H9 (cell line): ENCODE results near the gene PTPN3. TPM values are rescaled to one million over a fixed set of nuclear protein-coding genes. Genes with fewer than 3 reads are reported as not detected.

Experiments
- DNase-seq: peaks from one replicate; pipeline ENCODE4 v3.0.0-alpha.2; 2017
- H2AFZ ChIP-seq: one replicate; pipeline ENCODE4 v1.6.1; 2013; ENCODE audit warnings: mild to moderate bottlenecking, low read length, control low read depth, moderate library complexity
- H2AK5ac ChIP-seq: 2 replicates; pipeline ENCODE4 v1.6.1; 2013; ENCODE audit warnings: low read length, control low read depth, mixed read lengths; ENCODE audit not compliant: insufficient read length
- H2BK120ac ChIP-seq: one replicate; pipeline ENCODE4 v1.6.1; 2013; ENCODE audit warnings: low read depth, mild to moderate bottlenecking, low read length, control low read depth, inconsistent platforms; ENCODE audit not compliant: poor library complexity, severe bottlenecking
- H2BK12ac ChIP-seq: 2 replicates; pipeline ENCODE4 v1.6.1; 2013; ENCODE audit warnings: low read length, control low read depth, mixed read lengths, low read depth; ENCODE audit not compliant: insufficient read length
- H2BK15ac ChIP-seq: 2 replicates; pipeline ENCODE4 v1.6.1; 2013; ENCODE audit warnings: low read depth, low read length, control low read depth
- H2BK20ac ChIP-seq: one replicate; pipeline ENCODE4 v1.6.1; 2013; ENCODE audit warnings: low read depth, mild to moderate bottlenecking, low read length, control low read depth, inconsistent platforms; ENCODE audit not compliant: poor library complexity, severe bottlenecking
- H2BK5ac ChIP-seq: 2 replicates; pipeline ENCODE4 v1.6.1; 2013; ENCODE audit warnings: low read length, control low read depth, mixed read lengths; ENCODE audit not compliant: insufficient read length
- H3K14ac ChIP-seq: 2 replicates; pipeline ENCODE4 v1.6.1; 2013; ENCODE audit warnings: low read length, control low read depth; ENCODE audit not compliant: insufficient read depth
- H3K18ac ChIP-seq: 2 replicates; pipeline ENCODE4 v1.6.1; 2013; ENCODE audit warnings: low read depth, mild to moderate bottlenecking, mixed read lengths, low read length, control low read depth; ENCODE audit not compliant: insufficient read length
- H3K23ac ChIP-seq: 2 replicates; pipeline ENCODE4 v1.6.1; 2013; ENCODE audit warnings: low read length, control low read depth, mixed read lengths, low read depth; ENCODE audit not compliant: insufficient read length
- H3K23me2 ChIP-seq: 2 replicates; pipeline ENCODE4 v1.6.1; 2013; ENCODE audit warnings: low read depth, mild to moderate bottlenecking, mixed read lengths, low read length, control low read depth; ENCODE audit not compliant: insufficient read length, poor library complexity, severe bottlenecking
- H3K27ac ChIP-seq: 2 replicates; pipeline ENCODE4 v1.5.1; 2013; ENCODE audit warnings: low read length, control low read depth, mixed read lengths, low read depth; ENCODE audit not compliant: insufficient read length
- H3K27me3 ChIP-seq: 2 replicates; pipeline ENCODE4 v1.6.1; 2013; ENCODE audit warnings: low read length, control low read depth, inconsistent platforms; ENCODE audit not compliant: insufficient read depth
- H3K4ac ChIP-seq: 2 replicates; pipeline ENCODE4 v1.6.1; 2013; ENCODE audit warnings: low read depth, mild to moderate bottlenecking, control low read depth, inconsistent platforms, low read length, moderate library complexity
- H3K4me1 ChIP-seq: 2 replicates; pipeline ENCODE4 v1.6.1; 2013; ENCODE audit warnings: low read length, control low read depth, inconsistent platforms; ENCODE audit not compliant: insufficient read depth
- H3K4me2 ChIP-seq: 2 replicates; pipeline ENCODE4 v1.6.1; 2013; ENCODE audit warnings: low read length, control low read depth, mixed read lengths; ENCODE audit not compliant: insufficient read length, insufficient read depth
- H3K56ac ChIP-seq: 2 replicates; pipeline ENCODE4 v1.6.1; 2013; ENCODE audit warnings: low read depth, mild to moderate bottlenecking, mixed read lengths, low read length, control low read depth; ENCODE audit not compliant: insufficient read length
- H3K79me1 ChIP-seq: 2 replicates; pipeline ENCODE4 v1.6.1; 2013; ENCODE audit warnings: low read depth, mild to moderate bottlenecking, moderate library complexity, low read length, control low read depth, inconsistent platforms; ENCODE audit not compliant: insufficient read depth, poor library complexity, severe bottlenecking
- H3K79me2 ChIP-seq: 2 replicates; pipeline ENCODE4 v1.6.1; 2013; ENCODE audit warnings: low read length, control low read depth, inconsistent platforms; ENCODE audit not compliant: insufficient read depth
- H3K9ac ChIP-seq: 2 replicates; pipeline ENCODE4 v1.6.1; 2013; ENCODE audit warnings: low read length, control low read depth, mixed read lengths; ENCODE audit not compliant: insufficient read length; ENCODE audit errors: extremely low read depth
- H3K9me3 ChIP-seq: one replicate; pipeline ENCODE4 v1.6.1; 2013; ENCODE audit warnings: low read depth, low read length, inconsistent platforms; ENCODE audit not compliant: control insufficient read depth
- H3T11ph ChIP-seq: one replicate; pipeline ENCODE4 v1.6.1; 2013; ENCODE audit warnings: mild to moderate bottlenecking, low read length, control low read depth, inconsistent platforms
- H4K20me1 ChIP-seq: one replicate; pipeline ENCODE4 v1.6.1; 2013; ENCODE audit not compliant: control insufficient read depth, insufficient read length, insufficient read depth
- H4K5ac ChIP-seq: 2 replicates; pipeline ENCODE4 v1.6.1; 2013; ENCODE audit warnings: low read depth, mild to moderate bottlenecking, mixed read lengths, low read length, control low read depth; ENCODE audit not compliant: insufficient read length
- H4K8ac ChIP-seq: replicated peaks from 2 replicates; pipeline ENCODE4 v1.6.1; 2013; ENCODE audit warnings: low read length, control low read depth, mixed read lengths, low read depth; ENCODE audit not compliant: insufficient read length
- H4K91ac ChIP-seq: 2 replicates; pipeline ENCODE4 v1.6.1; 2013; ENCODE audit warnings: low read depth, mild to moderate bottlenecking, moderate library complexity, mixed read lengths, low read length, control low read depth; ENCODE audit not compliant: insufficient read length
- H3K27ac Mint-ChIP-seq, 3 experiments: 2 replicates in 2 of 3; 3 replicates in 1 of 3; pipeline ENCODE4 v1.8.0; 2020 to 2021; ENCODE audit warnings: mixed read lengths in 3 of 3, mild to moderate bottlenecking in 1 of 3, moderate library complexity in 1 of 3
- H3K27me3 Mint-ChIP-seq: 2 replicates; pipeline ENCODE4 v1.8.0; 2021; ENCODE audit warnings: low read depth, mild to moderate bottlenecking, moderate library complexity, mixed read lengths
- H3K36me3 Mint-ChIP-seq, 3 experiments: 2 replicates in 2 of 3; 3 replicates in 1 of 3; pipeline ENCODE4 v1.8.0; 2020 to 2021; ENCODE audit warnings: low read depth in 3 of 3, mixed read lengths in 3 of 3; ENCODE audit not compliant: insufficient read depth in 1 of 3
- H3K4me1 Mint-ChIP-seq, 2 experiments: 2 replicates each; pipeline ENCODE4 v1.8.0; 2020; ENCODE audit warnings: mixed read lengths in 2 of 2
- H3K4me3 Mint-ChIP-seq, 2 experiments: 2 replicates in 1 of 2; 3 replicates in 1 of 2; pipeline ENCODE4 v1.8.0; 2020 to 2021; ENCODE audit warnings: mild to moderate bottlenecking in 2 of 2, mixed read lengths in 2 of 2, moderate library complexity in 1 of 2
- H3K9me3 Mint-ChIP-seq, 2 experiments: 2 replicates in 1 of 2; 3 replicates in 1 of 2; pipeline ENCODE4 v1.8.0; 2020; ENCODE audit warnings: mild to moderate bottlenecking in 2 of 2, mixed read lengths in 2 of 2, moderate library complexity in 1 of 2
- WGBS: extraction: QIAGEN DNeasy Blood & Tissue Kit; methylation state at CpG from one replicate; pipeline ENCODE4 v1.1.7; 2013; ENCODE audit warnings: missing lambda C conversion rate, low lambda C conversion rate, mixed read lengths; ENCODE audit not compliant: insufficient read length; ENCODE audit errors: extremely low coverage; 5-methylcytosine and 5-hydroxymethylcytosine counted together
- total RNA-seq: library from RNA; stranded (reverse); gene quantifications from 2 replicates; pipeline ENCODE4 v1.2.1, GENCODE V29; 2021
- TF ChIP-seq, protein P1 (sequence below): fragments of 200-600 bp; sonication (generic); conservative IDR thresholded peaks from 3 replicates; pipeline ENCODE4 v1.8.0; 2021; ENCODE audit warnings: antibody characterized with exemption, mild to moderate bottlenecking

The PTPN3 gene
- total RNA-seq, 1 experiment from 2014 or later, result 2.6 TPM

DNA sequence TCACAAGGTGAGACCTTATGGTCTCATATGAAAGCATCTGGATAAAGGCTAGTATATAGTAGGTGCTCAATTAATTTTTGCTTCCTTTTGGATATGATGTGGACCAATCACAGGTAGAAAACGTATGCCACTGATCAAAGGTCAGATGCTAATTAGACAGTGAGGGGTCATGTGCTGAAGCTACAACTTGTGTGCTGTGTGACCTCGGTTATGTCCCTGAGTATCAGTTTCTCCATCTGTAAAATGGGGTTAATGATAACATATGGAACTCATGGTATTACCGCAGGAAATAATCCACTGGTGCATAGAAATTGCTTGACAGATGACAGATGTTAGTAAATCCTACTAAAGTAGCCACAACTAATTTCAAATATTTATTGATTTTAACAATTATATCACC, 62.0 kb downstream of the PTPN3 start:
- no peak for DNase-seq
- no peak overlapping the region for H3T11ph ChIP-seq
- H2BK120ac ChIP-seq, result no peak overlapping the region
- no peak overlapping the region for H4K91ac ChIP-seq
- H3K9me3 Mint-ChIP-seq, result no peaks in the 10 kb centered on the region; a peak in 1 of 5 replicates
- TF ChIP-seq, protein P1, sequence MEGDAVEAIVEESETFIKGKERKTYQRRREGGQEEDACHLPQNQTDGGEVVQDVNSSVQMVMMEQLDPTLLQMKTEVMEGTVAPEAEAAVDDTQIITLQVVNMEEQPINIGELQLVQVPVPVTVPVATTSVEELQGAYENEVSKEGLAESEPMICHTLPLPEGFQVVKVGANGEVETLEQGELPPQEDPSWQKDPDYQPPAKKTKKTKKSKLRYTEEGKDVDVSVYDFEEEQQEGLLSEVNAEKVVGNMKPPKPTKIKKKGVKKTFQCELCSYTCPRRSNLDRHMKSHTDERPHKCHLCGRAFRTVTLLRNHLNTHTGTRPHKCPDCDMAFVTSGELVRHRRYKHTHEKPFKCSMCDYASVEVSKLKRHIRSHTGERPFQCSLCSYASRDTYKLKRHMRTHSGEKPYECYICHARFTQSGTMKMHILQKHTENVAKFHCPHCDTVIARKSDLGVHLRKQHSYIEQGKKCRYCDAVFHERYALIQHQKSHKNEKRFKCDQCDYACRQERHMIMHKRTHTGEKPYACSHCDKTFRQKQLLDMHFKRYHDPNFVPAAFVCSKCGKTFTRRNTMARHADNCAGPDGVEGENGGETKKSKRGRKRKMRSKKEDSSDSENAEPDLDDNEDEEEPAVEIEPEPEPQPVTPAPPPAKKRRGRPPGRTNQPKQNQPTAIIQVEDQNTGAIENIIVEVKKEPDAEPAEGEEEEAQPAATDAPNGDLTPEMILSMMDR, result no peak
- no peak overlapping the region for H2AFZ ChIP-seq
- no peak overlapping the region for H3K27ac ChIP-seq
- no peak overlapping the region for H3K23ac ChIP-seq
- H3K4me1 Mint-ChIP-seq, result peaks cover 3 to 5% of the 10 kb centered on the region in 2 experiments; a peak in 3 of 4 replicates
- H3K79me1 ChIP-seq, result no peaks in the 10 kb centered on the region
- no peak overlapping the region for H3K9ac ChIP-seq
- H2AK5ac ChIP-seq, result no peak overlapping the region
- no peaks in the 10 kb centered on the region for H3K79me2 ChIP-seq
- H3K18ac ChIP-seq, result no peak overlapping the region
- H3K36me3 Mint-ChIP-seq, result peaks cover 0 to 2% (median 0%) of the 10 kb centered on the region in 3 experiments; a peak in 3 of 7 replicates
- no peak overlapping the region for H3K56ac ChIP-seq
- no peak overlapping the region for H3K27ac Mint-ChIP-seq
- H4K20me1 ChIP-seq, result no peaks in the 10 kb centered on the region
- no peak overlapping the region for H2BK15ac ChIP-seq
- H3K4me1 ChIP-seq, result no peaks in the 10 kb centered on the region; the same call in 1 of the 2 replicates
- no peak overlapping the region for H2BK12ac ChIP-seq
- no peak overlapping the region for H4K8ac ChIP-seq
- H3K27me3 Mint-ChIP-seq, result no peaks in the 10 kb centered on the region
- H3K23me2 ChIP-seq, result no peaks in the 10 kb centered on the region
- no peak overlapping the region for H2BK20ac ChIP-seq
- H2BK5ac ChIP-seq, result no peak overlapping the region
- H3K27me3 ChIP-seq, result no peaks in the 10 kb centered on the region
- H3K4me2 ChIP-seq, result no peak overlapping the region
- no peaks in the 10 kb centered on the region for H3K9me3 ChIP-seq
- H4K5ac ChIP-seq, result no peak overlapping the region
- no peak overlapping the region for H3K14ac ChIP-seq
- no CpG with 5 or more reads among the region's 3 CpGs for WGBS
- H3K4me3 Mint-ChIP-seq, result no peak overlapping the region
- no peak overlapping the region for H3K4ac ChIP-seq
